ENCODE data around the gene TEAD3. TPM values are rescaled to one million over a fixed set of nuclear protein-coding genes. Genes with fewer than 3 reads are reported as not detected.
"Not testable (repeated sequence)": the region's sequence is repeated elsewhere in the genome, so short reads cannot be mapped to it uniquely, and the experiment has no call there.

TEAD3 gene
- total RNA-seq (10 to 100 TPM; 43.5 to 78.0 TPM), polyA plus RNA-seq (10 to 100 TPM; 16.7 to 54.2 TPM)
- long read RNA-seq, donor 1, partial matches to known transcripts = 102 of 195 reads
- long read RNA-seq, donor 1, other reads (novel, unspliced or antisense) = 93 of 195 reads
- long read RNA-seq, donor 2, partial matches to known transcripts = 12 of 30 reads
- long read RNA-seq, donor 2, other reads (novel, unspliced or antisense) = 18 of 30 reads

GRCh38 chr6:35496841-35497570, at the start of gene TEAD3:
Gene TEAD3, minus strand, starts transcription at chr6:35497079.
- Histone ChIP-seq H3K36me3 (ENCODE audit: control insufficient read depth in 1 of 2, insufficient read depth in 2 of 2, low read length in 1 of 2) (no peaks in the 10 kb centered on the region), H3K9me3 (ENCODE audit: control insufficient read depth, low read length) (no peaks in the 10 kb centered on the region), H3K27ac (ENCODE audit: low read depth in 1 of 2, low read length in 2 of 2) (peak within 1 kb of the TSS; percentile 79 to 87), H3K4me1 (ENCODE audit: control insufficient read depth in 1 of 2, insufficient read depth in 2 of 2, low read length in 2 of 2) (no peaks in the 10 kb centered on the region), H3K27me3 (ENCODE audit: control insufficient read depth in 1 of 2, insufficient read depth in 2 of 2, low read length in 1 of 2) (no peaks in the 10 kb centered on the region), H3K4me3 (ENCODE audit: low read length in 2 of 2) (peak within 1 kb of the TSS; percentile 95)
- intact Hi-C loops (cut with DNase I) = loop anchor here in 1 of 2 donors (2.0 kb wide), 1 partner anchor 28 kb away; the partner anchor contains the start of gene RPL10A
- WGBS, 2 donors = 1% methylated on average over 37 to 97 of the region's 98 CpGs
- DNase-seq (peak in 1 of 2 donors; percentile 92), ATAC-seq (ENCODE audit: low FRiP score) (peak; percentile 61)

DNA sequence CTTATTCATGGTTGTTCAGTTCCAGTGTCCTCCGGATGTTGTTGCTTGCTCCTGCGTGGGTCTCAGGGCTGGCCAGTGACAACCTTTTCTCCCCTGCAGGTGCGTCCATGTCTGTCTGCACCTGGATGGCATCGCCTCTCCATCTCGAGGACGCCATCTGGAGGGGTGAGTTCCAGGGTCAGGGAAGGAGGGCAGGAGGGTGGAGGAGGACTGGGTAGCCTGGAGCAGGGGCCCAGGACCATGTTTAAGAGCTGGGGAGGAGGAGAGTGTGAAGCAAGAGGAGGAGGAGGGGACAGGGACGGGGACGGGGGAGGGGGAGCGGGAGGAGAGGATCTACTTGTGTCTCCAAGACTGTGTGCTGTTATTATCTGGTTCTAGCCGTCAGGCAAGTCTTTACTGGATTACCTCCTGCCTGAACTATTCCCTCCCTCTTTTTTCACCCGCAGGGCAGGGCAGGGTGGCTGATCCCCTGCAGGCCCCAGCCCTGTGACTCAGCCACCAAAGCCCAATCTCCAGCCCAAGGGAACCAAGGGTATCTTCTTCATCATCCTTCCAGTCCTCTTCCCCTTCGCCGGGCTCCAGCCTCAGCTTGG, 48.0 kb upstream of the TEAD3 start:
- H3K9me3 ChIP-seq (ENCODE audit: control insufficient read depth, low read length) = peaks cover 2% of the 10 kb centered on the region
- no peaks in the 10 kb centered on the region for H3K36me3 ChIP-seq (ENCODE audit: control insufficient read depth in 1 of 2, insufficient read depth in 2 of 2, low read length in 1 of 2)
- intact Hi-C loops (cut with DNase I) = no loop called here
- H3K27ac ChIP-seq (ENCODE audit: low read depth in 1 of 2, low read length in 2 of 2) = no peak overlapping the region
- no peak overlapping the region for H3K4me3 ChIP-seq (ENCODE audit: low read length in 2 of 2)
- H3K27me3 ChIP-seq (ENCODE audit: control insufficient read depth in 1 of 2, insufficient read depth in 2 of 2, low read length in 1 of 2) = peaks cover 0 to 2% of the 10 kb centered on the region in 2 donors
- peak in 1 of 2 donors; percentile 46 for DNase-seq
- ATAC-seq (ENCODE audit: low FRiP score) = no peak
- no peaks in the 10 kb centered on the region for H3K4me1 ChIP-seq (ENCODE audit: control insufficient read depth in 1 of 2, insufficient read depth in 2 of 2, low read length in 2 of 2)
- WGBS, 2 donors = 56 to 57% methylated on average over 11 to 13 of the region's 13 CpGs

GRCh38 chr6:35543459-35544193, 46.7 kb upstream of the TEAD3 start:
- Histone ChIP-seq H3K27me3 (ENCODE audit: control insufficient read depth in 1 of 2, insufficient read depth in 2 of 2, low read length in 1 of 2) (peaks cover 0 to 2% of the 10 kb centered on the region in 2 donors), H3K4me1 (ENCODE audit: control insufficient read depth in 1 of 2, insufficient read depth in 2 of 2, low read length in 2 of 2) (no peaks in the 10 kb centered on the region), H3K4me3 (ENCODE audit: low read length in 2 of 2) (no peak overlapping the region), H3K27ac (ENCODE audit: low read depth in 1 of 2, low read length in 2 of 2) (no peak overlapping the region), H3K9me3 (ENCODE audit: control insufficient read depth, low read length) (no peaks in the 10 kb centered on the region), H3K36me3 (ENCODE audit: control insufficient read depth in 1 of 2, insufficient read depth in 2 of 2, low read length in 1 of 2) (no peaks in the 10 kb centered on the region)
- peak in 1 of 2 donors; percentile 28 for DNase-seq
- intact Hi-C loops (cut with DNase I) = no loop called here
- ATAC-seq (ENCODE audit: low FRiP score) = no peak
- 68 to 69% methylated on average over 16 of the region's 16 CpGs for WGBS, 2 donors

DNA sequence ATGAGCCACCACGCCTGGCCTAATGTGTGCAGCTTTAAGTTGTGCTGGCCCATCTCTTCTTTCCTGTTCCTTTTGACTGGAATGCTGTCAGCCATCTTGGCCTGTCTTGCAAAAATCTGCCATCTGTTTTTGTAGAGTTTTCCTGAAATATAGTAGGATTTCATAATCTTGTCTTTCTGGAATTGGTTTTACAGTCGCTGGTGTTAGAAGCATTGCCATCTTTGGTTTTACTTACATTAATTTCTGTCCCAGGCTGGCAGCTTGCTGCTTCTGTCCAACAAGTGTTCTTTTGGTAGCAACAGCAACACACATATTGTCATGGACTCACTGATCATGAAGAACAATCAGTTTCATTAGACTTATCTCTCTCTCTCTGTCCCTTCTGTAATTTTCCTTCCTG, 45.0 kb upstream of the TEAD3 start:
- Histone ChIP-seq H3K27me3 (ENCODE audit: control insufficient read depth in 1 of 2, insufficient read depth in 2 of 2, low read length in 1 of 2) (no peaks in the 10 kb centered on the region), H3K9me3 (ENCODE audit: control insufficient read depth, low read length) (no peaks in the 10 kb centered on the region), H3K27ac (ENCODE audit: low read depth in 1 of 2, low read length in 2 of 2) (no peak overlapping the region), H3K4me3 (ENCODE audit: low read length in 2 of 2) (no peak overlapping the region), H3K36me3 (ENCODE audit: control insufficient read depth in 1 of 2, insufficient read depth in 2 of 2, low read length in 1 of 2) (no peaks in the 10 kb centered on the region), H3K4me1 (ENCODE audit: control insufficient read depth in 1 of 2, insufficient read depth in 2 of 2, low read length in 2 of 2) (no peaks in the 10 kb centered on the region)
- ATAC-seq (ENCODE audit: low FRiP score) = no peak
- intact Hi-C loops (cut with DNase I) = no loop called here
- DNase-seq = no peak
- WGBS, 2 donors = 88 to 89% methylated on average over 2 of the region's 2 CpGs

DNA sequence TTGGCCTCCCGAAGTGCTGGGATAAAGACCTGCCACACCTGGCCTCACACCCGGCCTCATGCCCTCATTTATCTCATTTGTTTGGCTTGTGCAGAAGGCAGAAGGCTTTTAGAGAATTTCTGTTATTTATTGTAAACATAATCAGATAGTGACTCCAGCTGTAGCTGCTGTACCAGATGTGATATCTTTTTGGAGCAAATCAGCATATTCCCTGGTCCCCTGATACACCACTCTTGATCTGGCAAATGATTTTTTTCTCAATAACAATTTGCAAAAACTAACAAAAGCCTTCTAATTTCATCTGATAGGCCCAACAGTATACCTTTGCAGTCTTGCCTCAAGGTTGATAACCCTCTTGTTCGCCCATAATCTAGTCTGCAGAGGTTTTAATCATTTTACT, 42.3 kb upstream of the TEAD3 start:
- Histone ChIP-seq H3K4me1 (ENCODE audit: control insufficient read depth in 1 of 2, insufficient read depth in 2 of 2, low read length in 2 of 2) (no peaks in the 10 kb centered on the region), H3K36me3 (ENCODE audit: control insufficient read depth in 1 of 2, insufficient read depth in 2 of 2, low read length in 1 of 2) (no peaks in the 10 kb centered on the region), H3K27me3 (ENCODE audit: control insufficient read depth in 1 of 2, insufficient read depth in 2 of 2, low read length in 1 of 2) (no peaks in the 10 kb centered on the region), H3K4me3 (ENCODE audit: low read length in 2 of 2) (no peak overlapping the region), H3K27ac (ENCODE audit: low read depth in 1 of 2, low read length in 2 of 2) (no peak overlapping the region), H3K9me3 (ENCODE audit: control insufficient read depth, low read length) (no peaks in the 10 kb centered on the region)
- 87 to 91% methylated on average over 3 of the region's 3 CpGs for WGBS, 2 donors
- DNase-seq = no peak
- no peak for ATAC-seq (ENCODE audit: low FRiP score)
- intact Hi-C loops (cut with DNase I) = loop anchor here in 1 of 2 donors (2.0 kb wide), 1 partner anchor 38 kb away; no protein-coding TSS in a partner anchor

- WGBS, 2 donors = 86 to 89% methylated on average over 6 of the region's 6 CpGs
- H3K36me3 ChIP-seq (ENCODE audit: control insufficient read depth in 1 of 2, insufficient read depth in 2 of 2, low read length in 1 of 2); ATAC-seq (ENCODE audit: low FRiP score); H3K4me1 ChIP-seq (ENCODE audit: control insufficient read depth in 1 of 2, insufficient read depth in 2 of 2, low read length in 2 of 2); H3K4me3 ChIP-seq (ENCODE audit: low read length in 2 of 2); H3K9me3 ChIP-seq (ENCODE audit: control insufficient read depth, low read length); intact Hi-C loops (cut with DNase I); H3K27ac ChIP-seq (ENCODE audit: low read depth in 1 of 2, low read length in 2 of 2); H3K27me3 ChIP-seq (ENCODE audit: control insufficient read depth in 1 of 2, insufficient read depth in 2 of 2, low read length in 1 of 2): not testable (repeated sequence)
- peak in 1 of 2 donors; percentile 23 for DNase-seq
Observed at GRCh38 chr6:35535847-35536246, 39.0 kb upstream of the TEAD3 start.

DNA sequence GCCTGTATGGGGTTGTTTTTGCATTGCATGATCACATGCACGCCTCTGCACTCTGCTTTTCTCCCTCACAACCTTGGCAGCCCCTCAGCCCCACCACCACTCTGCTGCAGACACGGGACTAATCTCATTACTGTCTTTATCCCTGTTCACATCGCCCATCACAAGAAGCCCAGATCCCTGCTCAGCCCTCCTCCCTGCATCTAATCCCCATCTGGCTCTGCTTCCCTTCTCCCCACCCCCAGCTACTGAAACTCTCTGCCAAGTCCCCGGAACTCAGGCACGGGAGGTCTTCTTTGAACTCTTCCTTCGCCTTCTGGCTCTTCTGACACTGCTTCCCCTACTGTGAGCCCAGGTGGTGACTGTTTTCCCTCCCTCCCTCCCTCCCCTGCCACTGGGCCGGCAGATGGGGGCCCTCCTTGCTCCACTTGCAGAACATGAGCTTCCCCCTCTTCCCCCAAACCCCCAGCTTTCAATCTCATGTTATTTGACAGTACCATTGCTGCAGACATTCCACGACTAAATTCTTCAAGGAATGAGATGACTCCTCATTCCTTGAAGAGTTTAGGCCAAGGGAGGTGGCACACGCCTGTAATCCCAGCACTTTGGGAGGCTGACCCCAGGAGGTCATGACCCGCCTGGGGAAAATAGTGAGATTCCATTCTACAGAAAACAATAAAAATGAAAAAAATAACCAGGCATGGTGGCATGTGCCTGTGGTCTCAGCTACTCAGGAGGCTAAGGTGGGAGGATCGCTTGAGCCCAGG, 37.7 kb upstream of the TEAD3 start:
- Histone ChIP-seq H3K27me3 (ENCODE audit: control insufficient read depth in 1 of 2, insufficient read depth in 2 of 2, low read length in 1 of 2) (no peaks in the 10 kb centered on the region), H3K4me3 (ENCODE audit: low read length in 2 of 2) (no peak overlapping the region), H3K27ac (ENCODE audit: low read depth in 1 of 2, low read length in 2 of 2) (no peak overlapping the region), H3K4me1 (ENCODE audit: control insufficient read depth in 1 of 2, insufficient read depth in 2 of 2, low read length in 2 of 2) (no peaks in the 10 kb centered on the region), H3K36me3 (ENCODE audit: control insufficient read depth in 1 of 2, insufficient read depth in 2 of 2, low read length in 1 of 2) (no peaks in the 10 kb centered on the region), H3K9me3 (ENCODE audit: control insufficient read depth, low read length) (no peaks in the 10 kb centered on the region)
- DNase-seq (peak in 1 of 2 donors; percentile 42), ATAC-seq (ENCODE audit: low FRiP score) (no peak)
- intact Hi-C loops (cut with DNase I) = no loop called here
- WGBS, 2 donors = 37 to 44% methylated on average over 11 of the region's 11 CpGs

DNA sequence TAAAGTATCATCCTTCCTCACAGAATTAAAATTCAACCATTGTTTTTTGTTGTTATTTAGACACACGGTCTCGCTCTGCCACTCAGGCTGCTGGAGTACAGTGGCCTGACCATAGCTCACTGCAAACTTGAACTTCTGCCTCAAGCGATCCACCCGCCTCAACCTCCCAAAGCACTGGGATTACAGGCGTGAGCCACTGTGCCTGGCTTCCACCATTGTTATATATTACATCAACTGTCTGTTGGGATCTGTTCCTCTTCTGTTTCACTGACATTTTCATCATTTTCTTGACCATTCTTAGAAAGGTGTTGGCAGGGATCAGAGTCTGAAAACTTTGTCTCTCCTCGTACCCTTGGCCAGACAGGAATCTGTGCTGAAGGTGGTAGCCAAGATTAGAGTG, 37.1 kb upstream of the TEAD3 start:
- DNase-seq (no peak), ATAC-seq (ENCODE audit: low FRiP score) (no peak)
- 67 to 70% methylated on average over 6 of the region's 6 CpGs for WGBS, 2 donors
- no peaks in the 10 kb centered on the region for H3K27me3 ChIP-seq (ENCODE audit: control insufficient read depth in 1 of 2, insufficient read depth in 2 of 2, low read length in 1 of 2)
- H3K4me1 ChIP-seq (ENCODE audit: control insufficient read depth in 1 of 2, insufficient read depth in 2 of 2, low read length in 2 of 2) = no peaks in the 10 kb centered on the region
- H3K27ac ChIP-seq (ENCODE audit: low read depth in 1 of 2, low read length in 2 of 2) = no peak overlapping the region
- H3K36me3 ChIP-seq (ENCODE audit: control insufficient read depth in 1 of 2, insufficient read depth in 2 of 2, low read length in 1 of 2) = no peaks in the 10 kb centered on the region
- intact Hi-C loops (cut with DNase I) = no loop called here
- H3K9me3 ChIP-seq (ENCODE audit: control insufficient read depth, low read length) = no peaks in the 10 kb centered on the region
- no peak overlapping the region for H3K4me3 ChIP-seq (ENCODE audit: low read length in 2 of 2)
